ENCODE data around the gene ALPL. TPM values are rescaled to one million over a fixed set of nuclear protein-coding genes. Genes with fewer than 3 reads are reported as not detected.

Gene ALPL
- polyA plus RNA-seq, 1 experiment: 0.45 TPM

DNA sequence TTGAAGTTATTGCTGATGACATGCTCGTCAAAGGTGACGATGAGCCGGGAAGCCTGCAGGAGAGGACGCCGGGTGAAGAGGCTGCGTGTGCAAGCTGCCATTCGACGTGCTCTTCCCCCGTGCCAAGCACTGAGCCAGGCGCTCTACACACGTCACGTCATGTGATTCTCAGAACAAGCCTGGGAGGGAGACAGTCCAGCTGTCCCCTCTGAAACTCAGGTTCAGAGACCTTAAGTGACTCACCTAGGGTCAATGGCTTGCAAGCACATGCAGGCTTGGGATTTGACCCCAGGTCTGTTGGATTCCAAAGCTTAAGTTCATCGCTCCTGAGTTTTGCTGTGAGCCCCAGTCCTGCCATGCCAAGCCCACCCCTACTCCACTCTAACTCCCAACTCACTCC is 102.8 kb downstream of the ALPL start:
- no peak overlapping the region for H3K4me3 ChIP-seq (ENCODE audit: low read depth, low read length)
- TF ChIP-seq, protein P1, sequence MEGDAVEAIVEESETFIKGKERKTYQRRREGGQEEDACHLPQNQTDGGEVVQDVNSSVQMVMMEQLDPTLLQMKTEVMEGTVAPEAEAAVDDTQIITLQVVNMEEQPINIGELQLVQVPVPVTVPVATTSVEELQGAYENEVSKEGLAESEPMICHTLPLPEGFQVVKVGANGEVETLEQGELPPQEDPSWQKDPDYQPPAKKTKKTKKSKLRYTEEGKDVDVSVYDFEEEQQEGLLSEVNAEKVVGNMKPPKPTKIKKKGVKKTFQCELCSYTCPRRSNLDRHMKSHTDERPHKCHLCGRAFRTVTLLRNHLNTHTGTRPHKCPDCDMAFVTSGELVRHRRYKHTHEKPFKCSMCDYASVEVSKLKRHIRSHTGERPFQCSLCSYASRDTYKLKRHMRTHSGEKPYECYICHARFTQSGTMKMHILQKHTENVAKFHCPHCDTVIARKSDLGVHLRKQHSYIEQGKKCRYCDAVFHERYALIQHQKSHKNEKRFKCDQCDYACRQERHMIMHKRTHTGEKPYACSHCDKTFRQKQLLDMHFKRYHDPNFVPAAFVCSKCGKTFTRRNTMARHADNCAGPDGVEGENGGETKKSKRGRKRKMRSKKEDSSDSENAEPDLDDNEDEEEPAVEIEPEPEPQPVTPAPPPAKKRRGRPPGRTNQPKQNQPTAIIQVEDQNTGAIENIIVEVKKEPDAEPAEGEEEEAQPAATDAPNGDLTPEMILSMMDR (IDR thresholded peaks at IDR 0.05; ENCODE audit: insufficient read depth, low read depth, low read length): no peak

DNA sequence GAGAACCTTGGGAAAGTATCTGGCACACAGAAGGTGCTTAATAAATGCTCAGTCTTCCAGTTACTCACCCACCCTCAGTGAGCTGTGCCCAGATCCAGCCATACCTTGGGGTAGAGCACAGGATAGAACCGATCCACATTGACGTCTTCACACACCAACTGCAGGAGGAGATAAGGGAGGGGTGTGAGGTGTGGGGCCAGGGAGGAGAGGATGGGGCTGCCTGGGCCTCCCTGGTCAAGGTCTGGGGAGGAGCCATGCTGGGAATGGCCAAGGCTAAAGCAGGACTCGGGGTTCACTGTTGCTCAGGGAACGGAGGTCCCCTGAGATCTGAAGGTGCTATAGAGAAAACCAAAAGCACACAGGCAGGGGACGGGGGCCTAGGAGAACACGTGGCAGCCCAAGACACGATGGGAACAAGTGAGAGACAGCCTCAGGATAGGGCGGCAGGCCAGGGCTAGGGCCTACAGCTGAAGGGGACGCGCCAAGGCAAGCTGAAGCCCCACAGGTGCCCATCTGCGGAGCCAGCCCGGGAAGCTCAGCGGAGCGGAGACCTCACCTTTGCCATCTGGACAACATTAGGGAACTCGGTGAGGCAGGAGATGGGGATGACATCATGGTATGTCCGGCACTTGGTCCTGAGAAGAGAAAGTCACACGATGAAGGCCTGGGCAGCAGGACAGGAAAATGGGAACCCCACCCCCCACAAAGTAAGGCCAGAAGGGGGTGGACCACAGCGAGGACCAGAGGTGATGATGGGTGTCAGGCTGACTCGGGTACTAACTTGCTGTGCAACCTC is 104.0 kb downstream of the ALPL start:
- CTCF ChIA-PET: no interaction called here

More for the DNA sequence above, 102.8 kb downstream of the ALPL start:
- POLR2A ChIA-PET: no interaction called here
- CTCF ChIA-PET: interaction anchor here (0.9 to 2.3 kb wide), 2 partner anchors 11 to 16 kb away, joined by 3 to 8 read pairs; no protein-coding TSS in a partner anchor
- no peak for DNase-seq (ENCODE audit: low read depth)
- Histone ChIP-seq H3K36me3 (ENCODE audit: control insufficient read depth, insufficient read depth, low read length) (no peaks in the 10 kb centered on the region), H3K27me3 (ENCODE audit: control insufficient read depth, insufficient read depth, low read length) (peaks cover 8% of the 10 kb centered on the region)

DNA sequence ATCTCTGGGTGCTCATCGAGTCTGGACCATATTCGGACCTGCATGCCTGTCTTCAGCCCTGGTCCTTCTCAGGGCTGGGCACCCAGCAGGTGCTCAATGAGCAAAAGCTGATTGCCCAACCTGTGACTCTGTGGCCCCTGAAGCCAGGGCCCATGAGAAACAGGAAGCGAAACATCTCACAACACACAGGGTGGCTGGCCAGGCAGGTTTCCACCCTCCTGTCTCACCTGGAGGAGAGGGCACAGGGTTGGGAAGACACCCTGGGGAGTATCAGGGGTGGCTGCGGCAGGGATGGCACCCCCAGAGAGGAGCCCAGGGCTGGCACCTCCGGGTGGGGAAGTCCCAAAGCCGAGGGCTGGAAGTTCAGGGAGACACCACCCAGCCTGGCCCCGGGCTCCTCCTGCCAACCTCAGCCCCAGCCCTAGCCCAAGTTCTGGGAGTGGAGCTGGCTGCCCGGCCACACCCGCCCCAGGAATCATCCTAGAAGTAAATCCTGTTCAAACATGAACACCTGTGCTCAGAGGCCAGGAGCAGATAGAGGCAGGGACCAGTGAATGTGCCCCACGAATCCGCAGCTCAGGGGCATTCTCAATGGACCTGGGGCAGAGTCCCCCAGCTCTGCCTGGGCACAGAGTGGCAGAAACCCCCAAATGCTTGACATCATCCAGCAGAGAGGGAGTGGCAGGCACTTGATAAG is 105.3 kb downstream of the ALPL start:
- POLR2A ChIA-PET: no interaction called here
- CTCF ChIA-PET: no interaction called here
- H3K27me3 ChIP-seq (ENCODE audit: control insufficient read depth, insufficient read depth, low read length): peaks cover 7% of the 10 kb centered on the region
- TF ChIP-seq, protein P1 (IDR thresholded peaks at IDR 0.05; ENCODE audit: insufficient read depth, low read depth, low read length): no peak
- no peak overlapping the region for H3K4me3 ChIP-seq (ENCODE audit: low read depth, low read length)
- no peaks in the 10 kb centered on the region for H3K36me3 ChIP-seq (ENCODE audit: control insufficient read depth, insufficient read depth, low read length)
- no peak for DNase-seq (ENCODE audit: low read depth)

More for the DNA sequence above, 104.0 kb downstream of the ALPL start:
- POLR2A ChIA-PET: no interaction called here
- H3K4me3 ChIP-seq (ENCODE audit: low read depth, low read length): no peak overlapping the region
- peaks cover 8% of the 10 kb centered on the region for H3K27me3 ChIP-seq (ENCODE audit: control insufficient read depth, insufficient read depth, low read length)
- no peak for DNase-seq (ENCODE audit: low read depth)
- TF ChIP-seq, protein P1 (IDR thresholded peaks at IDR 0.05; ENCODE audit: insufficient read depth, low read depth, low read length): no peak
- no peaks in the 10 kb centered on the region for H3K36me3 ChIP-seq (ENCODE audit: control insufficient read depth, insufficient read depth, low read length)

DNA sequence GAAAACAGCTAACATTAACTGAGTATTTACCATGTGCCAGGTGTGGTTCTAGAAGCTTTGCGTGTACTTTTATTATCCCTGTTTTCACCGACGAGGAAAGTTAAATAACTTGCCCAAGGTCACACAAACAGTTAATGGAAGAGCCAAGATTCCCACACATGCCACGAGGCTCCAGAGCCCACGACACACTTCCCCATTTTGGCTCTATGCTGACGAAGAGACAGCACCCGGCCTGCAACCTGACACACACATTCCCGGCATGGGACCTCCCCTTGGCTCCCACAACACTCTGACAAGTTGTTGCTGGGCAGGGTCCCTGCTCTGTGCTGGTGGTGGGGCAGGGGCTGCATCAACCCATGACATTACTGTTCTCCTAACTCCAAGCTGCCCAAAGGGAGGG is 107.1 kb downstream of the ALPL start:
- no peak for DNase-seq (ENCODE audit: low read depth)
- peaks cover 9% of the 10 kb centered on the region for H3K27me3 ChIP-seq (ENCODE audit: control insufficient read depth, insufficient read depth, low read length)
- H3K36me3 ChIP-seq (ENCODE audit: control insufficient read depth, insufficient read depth, low read length): no peaks in the 10 kb centered on the region
- TF ChIP-seq, protein P1 (IDR thresholded peaks at IDR 0.05; ENCODE audit: insufficient read depth, low read depth, low read length): no peak
- CTCF ChIA-PET: interaction anchor here (0.6 kb wide), 1 partner anchor 96 kb away, joined by 3 read pairs; no protein-coding TSS in a partner anchor
- no peak overlapping the region for H3K4me3 ChIP-seq (ENCODE audit: low read depth, low read length)
- POLR2A ChIA-PET: no interaction called here

DNA sequence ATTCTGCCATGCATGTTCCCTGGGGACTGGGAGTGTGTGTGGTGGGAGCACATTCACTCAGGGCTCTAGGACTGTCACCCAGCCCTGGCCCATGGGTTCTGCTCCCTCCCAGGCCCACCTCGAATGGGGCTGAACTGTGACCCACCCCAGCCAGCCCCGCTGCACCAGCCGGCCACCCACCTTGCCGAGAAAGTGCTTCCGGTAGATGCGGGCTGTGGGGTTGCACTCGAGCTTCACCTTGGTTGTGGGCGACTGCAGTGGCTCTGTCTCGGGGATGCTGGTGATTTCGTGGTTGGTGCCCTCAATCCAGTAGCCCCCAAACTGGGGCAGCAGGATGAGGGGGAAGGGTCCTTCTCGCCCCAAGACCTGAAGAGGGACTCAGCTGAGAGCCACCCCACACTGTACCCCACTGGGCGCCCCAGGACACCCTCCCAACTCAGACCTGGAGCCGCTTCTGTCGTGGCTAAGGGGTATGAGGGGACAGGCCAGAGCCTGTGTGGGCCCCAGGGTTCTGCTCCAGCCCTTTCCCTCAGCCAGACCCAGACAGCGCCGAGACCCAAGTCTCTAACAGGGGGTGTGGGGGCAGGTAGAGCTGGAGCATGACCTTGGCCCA is 108.0 kb downstream of the ALPL start:
- no peaks in the 10 kb centered on the region for H3K36me3 ChIP-seq (ENCODE audit: control insufficient read depth, insufficient read depth, low read length)
- peaks cover 14% of the 10 kb centered on the region for H3K27me3 ChIP-seq (ENCODE audit: control insufficient read depth, insufficient read depth, low read length)
- TF ChIP-seq, protein P1 (IDR thresholded peaks at IDR 0.05; ENCODE audit: insufficient read depth, low read depth, low read length): no peak
- H3K4me3 ChIP-seq (ENCODE audit: low read depth, low read length): no peak overlapping the region
- ChIA-PET POLR2A (no interaction called here), CTCF (no interaction called here)
- no peak for DNase-seq (ENCODE audit: low read depth)

Data from BJ (cell line).